ENCODE results near the gene CLECL1. TPM values are rescaled to one million over a fixed set of nuclear protein-coding genes. Genes with fewer than 3 reads are reported as not detected.

Gene CLECL1
- total RNA-seq, 2 experiments from 2014 or later: 0.44 to 1.7 TPM

DNA sequence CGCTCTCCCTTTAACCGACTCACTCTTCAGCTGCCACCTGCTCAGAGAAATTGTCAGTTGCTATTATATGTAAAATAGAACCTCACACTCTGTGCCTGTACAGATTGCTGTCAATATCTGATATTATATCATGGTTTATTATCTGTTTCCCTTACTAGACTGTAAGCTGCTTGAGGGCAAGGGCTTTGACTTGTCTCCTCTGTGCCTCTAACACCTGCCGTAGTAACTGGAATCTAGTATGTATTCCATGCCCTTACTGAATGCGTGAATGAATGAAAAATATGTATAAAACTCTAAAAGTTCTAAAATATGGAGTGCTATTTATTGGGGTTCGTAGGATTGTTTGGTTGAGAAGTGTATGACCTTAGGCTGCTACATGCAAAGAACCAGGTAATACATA is 29.5 kb upstream of the CLECL1 start:
- no peaks in the 10 kb centered on the region for H3K9me3 Mint-ChIP-seq
- peaks cover 41% of the 10 kb centered on the region for H3K36me3 Mint-ChIP-seq (ENCODE audit: low read depth)
- H3K4me1 Mint-ChIP-seq (ENCODE audit: low read depth): peaks cover 61% of the 10 kb centered on the region
- ChIA-PET POLR2A (interaction anchor here (0.8 to 10.6 kb wide), 8 partner anchors 12 to 114 kb away, joined by 3 to 253 read pairs (median 72); no protein-coding TSS in a partner anchor), CTCF (interaction anchor here (1.4 to 6.3 kb wide), 4 partner anchors 11 to 36 kb away, joined by 4 to 53 read pairs (median 14); no protein-coding TSS in a partner anchor)
- no peaks in the 10 kb centered on the region for H3K27me3 Mint-ChIP-seq
- Histone ChIP-seq H3K27me3 (ENCODE audit: control insufficient read depth in 1 of 2, insufficient read depth in 2 of 2, low read length in 2 of 2) (no peaks in the 10 kb centered on the region), H3K9me3 (ENCODE audit: control insufficient read depth in 1 of 2, insufficient read depth in 1 of 2, low read length in 2 of 2) (no peaks in the 10 kb centered on the region), H3K4me3 (ENCODE audit: low read length) (no peak overlapping the region), H3K4me1 (ENCODE audit: insufficient read depth, low read length) (peaks cover 26% of the 10 kb centered on the region), H3K36me3 (ENCODE audit: insufficient read depth, low read length) (no peaks in the 10 kb centered on the region), H3K27ac (ENCODE audit: low read depth in 1 of 2, low read length in 2 of 2) (peak overlapping the region; percentile 98)
- DNase-seq (no peak), ATAC-seq (ENCODE audit: poor library complexity) (no peak)
- intact Hi-C loops (cut with DNase I, micrococcal nuclease): no loop called here
- peak overlapping the region; percentile 99 for H3K27ac Mint-ChIP-seq
- TF ChIP-seq, protein P1, sequence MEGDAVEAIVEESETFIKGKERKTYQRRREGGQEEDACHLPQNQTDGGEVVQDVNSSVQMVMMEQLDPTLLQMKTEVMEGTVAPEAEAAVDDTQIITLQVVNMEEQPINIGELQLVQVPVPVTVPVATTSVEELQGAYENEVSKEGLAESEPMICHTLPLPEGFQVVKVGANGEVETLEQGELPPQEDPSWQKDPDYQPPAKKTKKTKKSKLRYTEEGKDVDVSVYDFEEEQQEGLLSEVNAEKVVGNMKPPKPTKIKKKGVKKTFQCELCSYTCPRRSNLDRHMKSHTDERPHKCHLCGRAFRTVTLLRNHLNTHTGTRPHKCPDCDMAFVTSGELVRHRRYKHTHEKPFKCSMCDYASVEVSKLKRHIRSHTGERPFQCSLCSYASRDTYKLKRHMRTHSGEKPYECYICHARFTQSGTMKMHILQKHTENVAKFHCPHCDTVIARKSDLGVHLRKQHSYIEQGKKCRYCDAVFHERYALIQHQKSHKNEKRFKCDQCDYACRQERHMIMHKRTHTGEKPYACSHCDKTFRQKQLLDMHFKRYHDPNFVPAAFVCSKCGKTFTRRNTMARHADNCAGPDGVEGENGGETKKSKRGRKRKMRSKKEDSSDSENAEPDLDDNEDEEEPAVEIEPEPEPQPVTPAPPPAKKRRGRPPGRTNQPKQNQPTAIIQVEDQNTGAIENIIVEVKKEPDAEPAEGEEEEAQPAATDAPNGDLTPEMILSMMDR (IDR thresholded peaks at IDR 0.05): no peak
- H3K4me3 Mint-ChIP-seq: peak overlapping the region; percentile 44

DNA sequence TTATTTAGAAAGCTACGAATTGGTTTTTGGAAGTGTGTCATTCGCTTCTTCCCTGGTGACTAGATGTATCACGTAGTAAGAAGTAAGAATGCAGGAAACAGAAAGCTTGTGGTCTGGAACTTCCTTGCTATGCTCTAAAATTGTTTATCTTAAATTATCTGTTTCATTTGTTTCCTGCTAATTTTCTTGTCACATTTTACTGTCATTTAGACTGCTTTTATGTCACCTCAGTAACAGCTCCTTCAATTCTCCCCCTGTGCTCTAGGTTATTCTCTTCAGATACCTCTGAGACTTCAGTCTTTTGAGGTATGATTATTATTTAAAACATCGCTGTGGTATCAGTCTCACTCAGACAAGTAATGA is 28.5 kb upstream of the CLECL1 start:
- H3K9me3 ChIP-seq (ENCODE audit: control insufficient read depth in 1 of 2, insufficient read depth in 1 of 2, low read length in 2 of 2): no peaks in the 10 kb centered on the region
- peak overlapping the region; percentile 79 for H3K4me3 ChIP-seq (ENCODE audit: low read length)
- H3K9me3 Mint-ChIP-seq: no peaks in the 10 kb centered on the region
- peak overlapping the region; percentile 97 for H3K4me3 Mint-ChIP-seq
- H3K27ac ChIP-seq (ENCODE audit: low read depth in 1 of 2, low read length in 2 of 2): peak overlapping the region; percentile 98
- H3K27me3 ChIP-seq (ENCODE audit: control insufficient read depth in 1 of 2, insufficient read depth in 2 of 2, low read length in 2 of 2): no peaks in the 10 kb centered on the region
- POLR2A ChIA-PET: interaction anchor here (1.0 to 10.6 kb wide), 29 partner anchors 8 to 451 kb away, joined by 3 to 253 read pairs (median 11); partner anchors contain the start of genes CLEC2B, CLEC2D and GABARAPL1
- no peaks in the 10 kb centered on the region for H3K27me3 Mint-ChIP-seq
- H3K36me3 ChIP-seq (ENCODE audit: insufficient read depth, low read length): peaks cover 5% of the 10 kb centered on the region
- ATAC-seq (ENCODE audit: poor library complexity) (peak; percentile 44), DNase-seq (peak in 3 of 14 experiments; percentile 84 to 90 (median 89))
- peak overlapping the region; percentile 99 for H3K27ac Mint-ChIP-seq
- H3K4me1 ChIP-seq (ENCODE audit: insufficient read depth, low read length): peaks cover 31% of the 10 kb centered on the region
- TF ChIP-seq, protein P1 (IDR thresholded peaks at IDR 0.05): no peak
- peaks cover 64% of the 10 kb centered on the region for H3K4me1 Mint-ChIP-seq (ENCODE audit: low read depth)
- H3K36me3 Mint-ChIP-seq (ENCODE audit: low read depth): peaks cover 51% of the 10 kb centered on the region
- intact Hi-C loops (cut with DNase I, micrococcal nuclease): loop anchor here in 1 of 2 experiments (1.0 to 2.0 kb wide), 5 partner anchors 15 to 451 kb away; partner anchors contain the start of gene GABARAPL1
- CTCF ChIA-PET: interaction anchor here (0.8 to 6.3 kb wide), 8 partner anchors 11 to 99 kb away, joined by 3 to 53 read pairs (median 6); partner anchors contain the start of gene CLEC2D

DNA sequence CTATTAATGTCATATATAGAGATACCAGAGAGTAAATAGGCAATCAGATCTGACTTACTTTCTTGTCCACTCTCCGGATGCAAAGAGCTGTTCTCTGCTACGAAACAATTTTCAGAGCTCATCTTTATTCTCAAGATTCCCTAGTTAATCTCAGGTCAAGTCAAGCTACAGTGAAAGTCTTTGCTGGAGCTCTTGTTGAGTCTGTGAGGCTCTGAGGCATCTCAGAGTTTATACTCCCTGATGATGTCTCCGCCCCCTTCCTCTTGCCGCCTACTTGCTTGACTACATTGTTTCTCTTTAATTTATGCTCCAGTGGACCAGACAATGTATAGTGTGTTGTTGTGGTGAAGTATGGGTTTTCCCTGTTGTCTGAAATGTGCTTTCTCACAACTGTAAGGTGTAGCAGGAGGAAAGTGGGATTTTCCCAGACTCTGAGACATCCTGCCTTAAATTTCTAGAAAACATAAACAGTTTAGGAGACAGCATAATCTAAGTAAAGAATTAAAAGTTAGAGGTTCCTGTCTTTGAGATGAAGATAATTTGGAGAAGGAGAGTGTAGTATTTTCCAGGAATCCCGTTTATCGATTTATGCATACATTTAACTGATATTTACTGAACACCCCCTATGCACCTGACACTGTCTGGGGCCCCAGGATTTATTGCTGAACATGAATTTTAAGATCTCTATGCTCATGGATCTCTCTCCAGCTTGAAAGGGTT is 28.0 kb upstream of the CLECL1 start, which contains the start of gene CD69:
Gene CD69, minus strand, starts transcription at position 203 of the 720 bp plus-strand sequence. Its CDS starts 81 bp downstream, at position 122.
- H3K27me3 Mint-ChIP-seq: no peaks in the 10 kb centered on the region
- ATAC-seq (ENCODE audit: poor library complexity) (peak; percentile 43), DNase-seq (peak; percentile 56 to 96 (median 69))
- intact Hi-C loops (cut with DNase I, micrococcal nuclease): loop anchor here in 1 of 2 experiments (1.0 to 2.0 kb wide), 6 partner anchors 9 to 452 kb away; partner anchors contain the start of gene GABARAPL1
- CTCF ChIA-PET: interaction anchor here (0.8 to 6.3 kb wide), 9 partner anchors 10 to 1216 kb away, joined by 3 to 53 read pairs (median 4); partner anchors contain the start of gene CLEC2D
- H3K36me3 Mint-ChIP-seq (ENCODE audit: low read depth): peaks cover 56% of the 10 kb centered on the region
- TF ChIP-seq, protein P1 (IDR thresholded peaks at IDR 0.05): no peak
- Histone ChIP-seq H3K36me3 (ENCODE audit: insufficient read depth, low read length) (peaks cover 10% of the 10 kb centered on the region), H3K9me3 (ENCODE audit: control insufficient read depth in 1 of 2, insufficient read depth in 1 of 2, low read length in 2 of 2) (no peaks in the 10 kb centered on the region), H3K27me3 (ENCODE audit: control insufficient read depth in 1 of 2, insufficient read depth in 2 of 2, low read length in 2 of 2) (no peaks in the 10 kb centered on the region), H3K4me3 (ENCODE audit: low read length) (peak within 1 kb of the TSS; percentile 79), H3K27ac (ENCODE audit: low read depth in 1 of 2, low read length in 2 of 2) (peak within 1 kb of the TSS; percentile 98), H3K4me1 (ENCODE audit: insufficient read depth, low read length) (peaks cover 34% of the 10 kb centered on the region)
- H3K4me3 Mint-ChIP-seq: peak within 1 kb of the TSS; percentile 97
- H3K27ac Mint-ChIP-seq: peak within 1 kb of the TSS; percentile 99
- POLR2A ChIA-PET: interaction anchor here (0.6 to 10.6 kb wide), 36 partner anchors 9 to 452 kb away, joined by 3 to 253 read pairs (median 6); partner anchors contain the start of genes CLEC2B, CLEC2D and GABARAPL1
- no peaks in the 10 kb centered on the region for H3K9me3 Mint-ChIP-seq
- H3K4me1 Mint-ChIP-seq (ENCODE audit: low read depth): peaks cover 68% of the 10 kb centered on the region

All from CD4-positive, alpha-beta T cell (primary cell).